ENCODE results near the gene CHIT1. TPM values are rescaled to one million over a fixed set of nuclear protein-coding genes. Genes with fewer than 3 reads are reported as not detected.
"Not testable (repeated sequence)": the region's sequence is repeated elsewhere in the genome, so short reads cannot be mapped to it uniquely, and the experiment has no call there.

The CHIT1 gene
- total RNA-seq, 2 experiments from 2014 or later: 0.56 to 0.74 TPM

DNA sequence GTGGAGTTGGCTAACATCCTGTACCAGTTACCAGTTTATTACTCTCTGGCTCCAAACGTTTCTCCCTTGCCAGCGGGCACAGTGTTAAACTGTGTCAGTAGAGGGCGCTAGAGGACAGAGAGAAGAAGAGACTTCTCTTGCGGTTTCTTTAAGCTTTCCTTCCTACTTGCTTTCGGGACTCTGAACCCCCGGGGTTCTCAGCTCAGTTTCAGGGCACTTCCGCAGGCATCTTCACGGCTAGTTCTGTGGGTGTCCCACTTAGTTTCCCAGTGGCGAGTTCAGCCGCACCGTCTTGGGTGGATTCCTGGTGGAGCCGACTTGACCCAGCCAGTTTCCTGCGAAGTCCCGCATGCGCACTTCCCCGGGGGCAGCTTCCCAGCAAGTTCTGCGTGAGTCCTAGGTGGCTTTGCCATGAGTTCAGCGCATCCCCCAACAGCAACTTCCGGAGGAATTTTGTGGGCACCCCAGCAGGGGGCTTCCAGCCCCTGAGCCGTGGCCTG lies 37.9 kb upstream of the CHIT1 start:
- ATAC-seq (peak; percentile 49), DNase-seq (peak; percentile 87)
- Mint-ChIP-seq H3K4me3 (peak overlapping the region; percentile 78), H3K9me3 (no peaks in the 10 kb centered on the region), H3K36me3 (ENCODE audit: low read depth) (no peaks in the 10 kb centered on the region), H3K4me1 (ENCODE audit: low read depth) (peaks cover 11% of the 10 kb centered on the region), H3K27me3 (no peaks in the 10 kb centered on the region), H3K27ac (peak overlapping the region; percentile 87)
- TF ChIP-seq, protein P1, sequence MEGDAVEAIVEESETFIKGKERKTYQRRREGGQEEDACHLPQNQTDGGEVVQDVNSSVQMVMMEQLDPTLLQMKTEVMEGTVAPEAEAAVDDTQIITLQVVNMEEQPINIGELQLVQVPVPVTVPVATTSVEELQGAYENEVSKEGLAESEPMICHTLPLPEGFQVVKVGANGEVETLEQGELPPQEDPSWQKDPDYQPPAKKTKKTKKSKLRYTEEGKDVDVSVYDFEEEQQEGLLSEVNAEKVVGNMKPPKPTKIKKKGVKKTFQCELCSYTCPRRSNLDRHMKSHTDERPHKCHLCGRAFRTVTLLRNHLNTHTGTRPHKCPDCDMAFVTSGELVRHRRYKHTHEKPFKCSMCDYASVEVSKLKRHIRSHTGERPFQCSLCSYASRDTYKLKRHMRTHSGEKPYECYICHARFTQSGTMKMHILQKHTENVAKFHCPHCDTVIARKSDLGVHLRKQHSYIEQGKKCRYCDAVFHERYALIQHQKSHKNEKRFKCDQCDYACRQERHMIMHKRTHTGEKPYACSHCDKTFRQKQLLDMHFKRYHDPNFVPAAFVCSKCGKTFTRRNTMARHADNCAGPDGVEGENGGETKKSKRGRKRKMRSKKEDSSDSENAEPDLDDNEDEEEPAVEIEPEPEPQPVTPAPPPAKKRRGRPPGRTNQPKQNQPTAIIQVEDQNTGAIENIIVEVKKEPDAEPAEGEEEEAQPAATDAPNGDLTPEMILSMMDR (IDR thresholded peaks at IDR 0.05): peak; percentile 88
- CTCF ChIA-PET: interaction anchor here (0.6 to 20.6 kb wide), 87 partner anchors 10 to 861 kb away, joined by 3 to 1114 read pairs (median 4); partner anchors contain the start of genes ATP2B4, BTG2, FMOD and LAX1
- POLR2A ChIA-PET: interaction anchor here (0.8 to 9.6 kb wide), 10 partner anchors 9 to 223 kb away, joined by 3 to 94 read pairs (median 3); partner anchors contain the start of gene BTG2
- intact Hi-C loops (cut with micrococcal nuclease): loop anchor here (2.0 kb wide), 1 partner anchor 219 kb away; no protein-coding TSS in a partner anchor

DNA sequence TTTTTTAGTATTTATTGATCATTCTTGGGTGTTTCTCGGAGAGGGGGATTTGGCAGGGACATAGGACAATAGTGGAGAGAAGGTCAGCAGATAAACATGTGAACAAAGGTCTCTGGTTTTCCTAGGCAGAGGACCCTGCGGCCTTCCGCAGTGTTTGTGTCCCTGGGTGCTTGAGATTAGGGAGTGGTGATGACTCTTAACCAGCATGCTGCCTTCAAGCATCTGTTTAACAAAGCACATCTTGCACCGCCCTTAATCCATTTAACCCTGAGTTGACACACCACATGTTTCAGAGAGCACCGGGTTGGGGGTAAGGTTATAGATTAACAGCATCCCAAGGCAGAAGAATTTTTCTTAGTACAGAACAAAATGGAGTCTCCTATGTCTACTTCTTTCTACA lies 36.7 kb upstream of the CHIT1 start:
- ATAC-seq; H3K9me3 Mint-ChIP-seq; H3K4me3 Mint-ChIP-seq; H3K4me1 Mint-ChIP-seq (ENCODE audit: low read depth); DNase-seq; H3K36me3 Mint-ChIP-seq (ENCODE audit: low read depth); H3K27me3 Mint-ChIP-seq; POLR2A ChIA-PET; H3K27ac Mint-ChIP-seq: not testable (repeated sequence)
- intact Hi-C loops (cut with micrococcal nuclease): loop anchor here (2.0 kb wide), 1 partner anchor 221 kb away; no protein-coding TSS in a partner anchor
- CTCF ChIA-PET: interaction anchor here (1.6 to 20.6 kb wide), 10 partner anchors 20 to 315 kb away, joined by 3 to 1114 read pairs (median 104); partner anchors contain the start of genes BTG2 and FMOD

DNA sequence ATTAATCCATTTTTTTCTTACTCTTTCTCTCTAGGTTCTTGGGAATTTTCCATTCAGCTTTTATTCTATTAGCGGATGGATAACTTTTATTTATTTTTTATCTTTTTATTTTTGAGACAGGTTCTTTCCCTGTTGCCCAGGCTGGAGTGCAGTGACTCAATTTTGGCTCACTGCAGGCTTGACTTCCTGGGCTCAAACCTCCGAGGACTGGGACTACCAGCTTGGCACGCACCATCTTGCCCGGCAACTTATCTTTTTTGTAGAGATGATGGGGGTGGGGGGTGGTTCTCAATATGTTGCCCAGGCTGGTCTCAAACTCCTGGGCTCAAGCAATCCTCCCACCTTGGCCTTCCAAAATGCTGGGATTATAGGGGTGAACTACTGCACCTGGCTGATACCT lies 36.1 kb upstream of the CHIT1 start:
- TF ChIP-seq, protein P1 (IDR thresholded peaks at IDR 0.05): no peak
- Mint-ChIP-seq H3K27me3 (no peaks in the 10 kb centered on the region), H3K4me1 (ENCODE audit: low read depth) (peaks cover 5% of the 10 kb centered on the region), H3K36me3 (ENCODE audit: low read depth) (no peaks in the 10 kb centered on the region), H3K4me3 (no peak overlapping the region), H3K27ac (no peak overlapping the region), H3K9me3 (no peaks in the 10 kb centered on the region)
- intact Hi-C loops (cut with micrococcal nuclease): no loop called here
- no peak for DNase-seq
- no peak for ATAC-seq
- ChIA-PET POLR2A (no interaction called here), CTCF (interaction anchor here (20.6 kb wide), 1 partner anchor 76 kb away, joined by 1114 read pairs; the partner anchor contains the start of gene FMOD)

DNA sequence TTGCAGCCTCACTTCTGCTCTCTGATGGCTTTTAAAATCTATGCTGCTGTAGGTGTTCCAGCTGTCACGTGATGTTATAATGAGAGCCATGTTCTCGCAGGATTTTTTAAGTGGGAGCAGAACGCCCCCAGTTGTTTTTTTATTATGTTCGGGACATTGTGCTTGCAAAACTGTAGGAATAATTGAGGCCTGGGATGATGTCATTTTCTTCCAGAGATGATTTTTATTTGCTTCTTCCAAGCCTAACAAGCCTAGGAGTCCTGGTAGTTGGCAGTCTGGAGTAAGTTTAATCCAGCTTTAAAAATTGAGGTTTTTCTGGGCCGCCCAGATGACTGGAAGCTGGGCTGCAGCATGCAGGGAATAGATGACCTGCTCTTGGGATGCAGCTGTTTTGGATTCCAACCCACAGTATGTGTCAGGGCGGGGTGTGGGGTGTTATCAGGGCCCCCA lies 34.6 kb upstream of the CHIT1 start:
- no peak overlapping the region for H3K4me3 Mint-ChIP-seq
- POLR2A ChIA-PET: no interaction called here
- no peak overlapping the region for H3K27ac Mint-ChIP-seq
- intact Hi-C loops (cut with micrococcal nuclease): no loop called here
- TF ChIP-seq, protein P1 (IDR thresholded peaks at IDR 0.05): no peak
- CTCF ChIA-PET: interaction anchor here (1.2 to 20.6 kb wide), 3 partner anchors 77 to 240 kb away, joined by 3 to 1114 read pairs (median 6); partner anchors contain the start of gene FMOD
- no peaks in the 10 kb centered on the region for H3K27me3 Mint-ChIP-seq
- H3K36me3 Mint-ChIP-seq (ENCODE audit: low read depth): no peaks in the 10 kb centered on the region
- DNase-seq (no peak), ATAC-seq (no peak)
- H3K9me3 Mint-ChIP-seq: no peaks in the 10 kb centered on the region
- peaks cover 5% of the 10 kb centered on the region for H3K4me1 Mint-ChIP-seq (ENCODE audit: low read depth)

DNA sequence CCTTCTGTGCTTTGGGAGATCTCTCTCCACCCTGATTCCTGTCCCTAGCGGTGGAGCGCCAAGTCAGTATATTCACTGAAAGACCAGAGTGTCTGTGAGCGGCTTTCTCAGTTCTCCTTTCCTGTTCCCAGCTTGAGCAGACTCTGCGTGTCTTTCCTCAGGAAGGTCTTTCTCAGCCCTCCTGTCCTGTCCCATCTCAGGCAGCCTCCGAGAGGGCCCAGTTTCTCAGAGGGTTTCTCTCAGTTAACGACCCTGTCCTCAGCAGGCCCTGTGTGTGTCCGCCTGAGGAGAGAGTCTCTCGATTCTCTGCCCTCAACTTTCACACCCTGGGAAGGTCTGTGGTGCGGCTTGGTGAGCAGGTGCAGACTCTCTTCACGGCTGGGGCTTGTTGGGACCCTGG lies 34.0 kb upstream of the CHIT1 start:
- POLR2A ChIA-PET: no interaction called here
- TF ChIP-seq, protein P1 (IDR thresholded peaks at IDR 0.05): no peak
- CTCF ChIA-PET: interaction anchor here (1.2 to 20.6 kb wide), 4 partner anchors 57 to 241 kb away, joined by 3 to 1114 read pairs (median 4); partner anchors contain the start of gene FMOD
- Mint-ChIP-seq H3K4me3 (no peak overlapping the region), H3K27ac (no peak overlapping the region), H3K36me3 (ENCODE audit: low read depth) (no peaks in the 10 kb centered on the region), H3K4me1 (ENCODE audit: low read depth) (peaks cover 5% of the 10 kb centered on the region), H3K9me3 (no peaks in the 10 kb centered on the region), H3K27me3 (no peaks in the 10 kb centered on the region)
- ATAC-seq (no peak), DNase-seq (no peak)
- intact Hi-C loops (cut with micrococcal nuclease): no loop called here

DNA sequence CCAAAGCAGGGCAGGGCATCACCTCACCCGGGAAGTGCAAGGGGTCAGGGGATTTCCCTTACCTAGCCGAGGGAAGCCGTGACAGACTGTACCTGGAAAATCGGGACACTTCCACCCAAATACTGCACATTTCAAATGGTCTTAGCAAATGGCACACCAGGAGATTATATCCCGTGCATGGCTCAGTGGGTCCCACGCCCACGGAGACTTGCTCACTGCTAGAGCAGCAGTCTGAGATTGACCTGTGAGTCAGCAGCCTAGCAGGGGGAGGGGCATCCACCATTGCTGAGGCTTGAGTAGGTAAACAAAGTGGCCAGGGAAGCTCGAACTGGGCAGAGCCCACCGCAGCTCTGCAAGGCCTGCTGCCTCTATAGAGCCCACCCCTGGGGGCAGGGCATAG lies 27.2 kb upstream of the CHIT1 start:
- H3K4me3 Mint-ChIP-seq; intact Hi-C loops (cut with micrococcal nuclease); H3K27ac Mint-ChIP-seq; H3K4me1 Mint-ChIP-seq (ENCODE audit: low read depth); H3K9me3 Mint-ChIP-seq; POLR2A ChIA-PET; H3K36me3 Mint-ChIP-seq (ENCODE audit: low read depth); ATAC-seq: not testable (repeated sequence)
- DNase-seq: peak; percentile 61
- CTCF ChIA-PET: interaction anchor here (1.9 kb wide), 1 partner anchor 11 kb away, joined by 9 read pairs; no protein-coding TSS in a partner anchor
- H3K27me3 Mint-ChIP-seq: peaks cover 15% of the 10 kb centered on the region

DNA sequence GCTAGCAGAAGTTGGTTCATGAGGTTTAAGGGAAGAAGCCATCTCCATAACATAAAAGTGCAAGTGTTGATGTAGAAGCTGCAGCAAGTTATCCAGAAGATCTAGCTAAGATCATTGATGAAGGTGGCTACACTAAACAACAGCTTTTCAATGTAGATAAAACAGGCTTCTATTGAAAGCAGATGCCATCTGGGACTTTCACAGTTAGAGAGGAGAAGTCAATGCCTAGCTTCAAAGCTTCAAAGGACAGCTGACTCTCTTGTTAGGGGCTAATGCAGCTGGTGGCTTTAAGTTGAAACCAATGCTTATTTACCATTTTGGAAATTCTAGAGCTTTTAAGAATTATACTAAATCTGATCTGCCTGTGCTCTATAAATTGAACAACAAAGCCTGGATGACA lies 25.3 kb upstream of the CHIT1 start:
- H3K36me3 Mint-ChIP-seq (ENCODE audit: low read depth); H3K4me1 Mint-ChIP-seq (ENCODE audit: low read depth); POLR2A ChIA-PET; H3K27ac Mint-ChIP-seq; ATAC-seq; H3K4me3 Mint-ChIP-seq; H3K9me3 Mint-ChIP-seq; intact Hi-C loops (cut with micrococcal nuclease); DNase-seq: not testable (repeated sequence)
- CTCF ChIA-PET: interaction anchor here (0.7 to 1.7 kb wide), 5 partner anchors 13 to 88 kb away, joined by 3 to 24 read pairs (median 4); no protein-coding TSS in a partner anchor
- peaks cover 15% of the 10 kb centered on the region for H3K27me3 Mint-ChIP-seq

All from activated CD8-positive, alpha-beta T cell treated with anti-CD3 and anti-CD28 coated beads for 36 hours (primary cell).